ENCODE results near the gene SV2C.
"Not testable (repeated sequence)": the region's sequence is repeated elsewhere in the genome, so short reads cannot be mapped to it uniquely, and the experiment has no call there.

DNA sequence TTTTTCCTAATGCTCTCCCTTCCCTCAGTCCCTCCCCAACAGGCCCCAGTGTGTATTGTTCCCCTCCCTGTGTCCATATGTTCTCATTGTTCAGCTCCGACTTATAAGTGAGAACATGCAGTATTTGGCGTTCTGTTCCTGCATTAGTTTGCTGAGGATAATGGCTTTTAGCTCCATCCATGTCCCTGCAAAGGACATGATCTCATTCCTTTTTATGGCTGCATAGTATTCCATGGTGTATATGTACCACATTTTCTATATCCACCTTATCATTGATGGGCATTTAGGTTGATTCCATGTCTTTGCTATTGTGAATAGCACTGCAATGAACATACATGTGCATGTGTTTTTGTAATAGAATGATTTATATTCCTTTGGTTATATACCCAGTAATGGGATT is 6.0 kb downstream of the SV2C start:
- TF ChIP-seq, protein P1, sequence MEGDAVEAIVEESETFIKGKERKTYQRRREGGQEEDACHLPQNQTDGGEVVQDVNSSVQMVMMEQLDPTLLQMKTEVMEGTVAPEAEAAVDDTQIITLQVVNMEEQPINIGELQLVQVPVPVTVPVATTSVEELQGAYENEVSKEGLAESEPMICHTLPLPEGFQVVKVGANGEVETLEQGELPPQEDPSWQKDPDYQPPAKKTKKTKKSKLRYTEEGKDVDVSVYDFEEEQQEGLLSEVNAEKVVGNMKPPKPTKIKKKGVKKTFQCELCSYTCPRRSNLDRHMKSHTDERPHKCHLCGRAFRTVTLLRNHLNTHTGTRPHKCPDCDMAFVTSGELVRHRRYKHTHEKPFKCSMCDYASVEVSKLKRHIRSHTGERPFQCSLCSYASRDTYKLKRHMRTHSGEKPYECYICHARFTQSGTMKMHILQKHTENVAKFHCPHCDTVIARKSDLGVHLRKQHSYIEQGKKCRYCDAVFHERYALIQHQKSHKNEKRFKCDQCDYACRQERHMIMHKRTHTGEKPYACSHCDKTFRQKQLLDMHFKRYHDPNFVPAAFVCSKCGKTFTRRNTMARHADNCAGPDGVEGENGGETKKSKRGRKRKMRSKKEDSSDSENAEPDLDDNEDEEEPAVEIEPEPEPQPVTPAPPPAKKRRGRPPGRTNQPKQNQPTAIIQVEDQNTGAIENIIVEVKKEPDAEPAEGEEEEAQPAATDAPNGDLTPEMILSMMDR (IDR thresholded peaks at IDR 0.05): not testable (repeated sequence)
- TF ChIP-seq, protein P2, sequence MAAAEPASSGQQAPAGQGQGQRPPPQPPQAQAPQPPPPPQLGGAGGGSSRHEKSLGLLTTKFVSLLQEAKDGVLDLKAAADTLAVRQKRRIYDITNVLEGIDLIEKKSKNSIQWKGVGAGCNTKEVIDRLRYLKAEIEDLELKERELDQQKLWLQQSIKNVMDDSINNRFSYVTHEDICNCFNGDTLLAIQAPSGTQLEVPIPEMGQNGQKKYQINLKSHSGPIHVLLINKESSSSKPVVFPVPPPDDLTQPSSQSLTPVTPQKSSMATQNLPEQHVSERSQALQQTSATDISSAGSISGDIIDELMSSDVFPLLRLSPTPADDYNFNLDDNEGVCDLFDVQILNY (CRISPR knock-in tag; IDR thresholded peaks at IDR 0.05): not testable (repeated sequence)
- TF ChIP-seq, protein P3, sequence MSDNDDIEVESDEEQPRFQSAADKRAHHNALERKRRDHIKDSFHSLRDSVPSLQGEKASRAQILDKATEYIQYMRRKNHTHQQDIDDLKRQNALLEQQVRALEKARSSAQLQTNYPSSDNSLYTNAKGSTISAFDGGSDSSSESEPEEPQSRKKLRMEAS (CRISPR knock-in tag; IDR thresholded peaks at IDR 0.05): not testable (repeated sequence)
- not testable (repeated sequence) for TF ChIP-seq NR1H2 (CRISPR knock-in tag; IDR thresholded peaks at IDR 0.05)
